Measurements from ENCODE around the gene TFB2M.
"Not testable (repeated sequence)": the region's sequence is repeated elsewhere in the genome, so short reads cannot be mapped to it uniquely, and the experiment has no call there.

Gene TFB2M

DNA sequence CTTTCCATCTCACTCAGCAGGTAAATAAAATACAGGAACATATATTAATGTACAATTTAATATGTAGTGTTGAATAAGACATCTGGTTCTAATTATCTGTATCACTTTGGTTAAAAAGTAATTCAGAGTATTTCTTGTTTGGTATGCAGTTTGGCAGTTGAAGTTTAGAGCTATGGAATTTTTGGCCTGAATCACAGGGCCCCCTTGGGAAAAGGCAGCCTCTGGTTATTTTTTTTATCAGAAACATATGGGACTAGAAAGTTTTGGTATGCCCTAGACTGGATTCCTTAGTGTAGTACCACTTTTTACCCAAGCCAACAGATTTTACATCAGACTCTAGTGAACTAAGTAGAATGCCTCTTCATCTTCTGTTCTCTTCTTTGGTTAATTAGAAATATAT, 26.6 kb upstream of the TFB2M start:
- H3K9me3 ChIP-seq = no peaks in the 10 kb centered on the region

DNA sequence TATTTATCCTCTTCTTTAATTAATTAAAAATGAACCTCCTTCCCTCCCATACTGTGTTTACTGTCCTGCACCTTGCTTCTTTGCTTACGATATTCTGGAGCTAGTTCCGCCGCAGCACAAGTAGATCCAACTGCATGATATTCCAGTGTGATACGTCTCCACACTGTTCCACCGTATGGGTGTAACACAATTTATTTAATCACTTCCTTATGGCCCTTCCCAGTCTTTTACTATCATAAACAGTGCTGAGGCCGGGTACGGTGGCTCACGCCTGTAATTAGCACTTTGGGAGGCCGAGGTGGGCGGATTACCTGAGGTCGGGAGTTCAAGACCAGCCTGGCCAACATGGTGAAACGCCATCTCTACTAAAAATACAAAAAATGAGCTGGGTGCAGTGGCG, 25.9 kb upstream of the TFB2M start:
- Histone ChIP-seq H3K4me1 (ENCODE audit: control insufficient read depth in 1 of 2, insufficient read depth in 1 of 2, low read depth in 1 of 2, low read length in 1 of 2) (peaks cover 0 to 5% of the 10 kb centered on the region in 2 experiments), H3K4me3 (ENCODE audit: low read depth in 1 of 2, low read length in 1 of 2) (no peak overlapping the region), H3K36me3 (peaks cover 8% of the 10 kb centered on the region), H3K9me3 (no peaks in the 10 kb centered on the region), H3K27ac (no peak overlapping the region), H3K27me3 (no peaks in the 10 kb centered on the region)
- no peak for TF ChIP-seq CTCF (IDR thresholded peaks at IDR 0.05)

More for the DNA sequence above, 26.6 kb upstream of the TFB2M start:
- Histone ChIP-seq H3K4me1 (ENCODE audit: control insufficient read depth in 1 of 2, insufficient read depth in 1 of 2, low read depth in 1 of 2, low read length in 1 of 2) (peaks cover 0 to 1% of the 10 kb centered on the region in 2 experiments), H3K4me3 (ENCODE audit: low read depth in 1 of 2, low read length in 1 of 2) (no peak overlapping the region), H3K27me3 (no peaks in the 10 kb centered on the region), H3K27ac (no peak overlapping the region), H3K36me3 (peaks cover 8% of the 10 kb centered on the region)
- no peak for TF ChIP-seq CTCF (IDR thresholded peaks at IDR 0.05)

DNA sequence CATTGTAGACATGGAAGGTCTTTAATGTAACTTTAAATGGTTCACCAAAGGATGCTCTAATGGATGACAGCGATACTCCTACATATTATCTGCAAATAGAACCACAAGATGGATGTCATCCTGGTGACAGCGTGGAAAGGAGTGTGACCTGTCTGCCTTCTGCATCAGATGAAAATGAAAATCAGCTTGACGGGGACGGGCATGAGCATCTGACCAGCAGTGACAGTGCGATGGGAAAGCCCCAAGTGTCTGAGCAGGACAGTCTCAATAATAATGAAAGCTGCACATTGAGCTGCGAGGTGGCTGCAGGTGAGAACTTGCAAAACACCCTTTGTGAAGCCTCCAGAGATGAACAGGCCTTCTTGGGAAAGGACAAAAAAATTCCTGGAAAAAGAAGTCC, 25.4 kb upstream of the TFB2M start:
- no peak overlapping the region for H3K27ac ChIP-seq
- H3K9me3 ChIP-seq = no peaks in the 10 kb centered on the region
- peaks cover 8% of the 10 kb centered on the region for H3K36me3 ChIP-seq
- no peaks in the 10 kb centered on the region for H3K27me3 ChIP-seq
- H3K4me3 ChIP-seq (ENCODE audit: low read depth in 1 of 2, low read length in 1 of 2) = no peak overlapping the region
- no peak for TF ChIP-seq CTCF (IDR thresholded peaks at IDR 0.05)
- H3K4me1 ChIP-seq (ENCODE audit: control insufficient read depth in 1 of 2, insufficient read depth in 1 of 2, low read depth in 1 of 2, low read length in 1 of 2) = peaks cover 0 to 5% of the 10 kb centered on the region in 2 experiments

- Histone ChIP-seq H3K9me3 (no peaks in the 10 kb centered on the region), H3K4me3 (ENCODE audit: low read depth in 1 of 2, low read length in 1 of 2) (no peak overlapping the region), H3K4me1 (ENCODE audit: control insufficient read depth in 1 of 2, insufficient read depth in 1 of 2, low read depth in 1 of 2, low read length in 1 of 2) (peaks cover 0 to 5% of the 10 kb centered on the region in 2 experiments), H3K27me3 (no peaks in the 10 kb centered on the region), H3K27ac (no peak overlapping the region), H3K36me3 (peaks cover 8% of the 10 kb centered on the region)
- TF ChIP-seq CTCF (IDR thresholded peaks at IDR 0.05) = no peak
Observed at GRCh38 chr1:246591047-246591446, 25.0 kb upstream of the TFB2M start.

GRCh38 chr1:246589919-246590318, 23.9 kb upstream of the TFB2M start:
- H3K4me3 ChIP-seq (ENCODE audit: low read depth in 1 of 2, low read length in 1 of 2); H3K27me3 ChIP-seq; H3K4me1 ChIP-seq (ENCODE audit: control insufficient read depth in 1 of 2, insufficient read depth in 1 of 2, low read depth in 1 of 2, low read length in 1 of 2); H3K27ac ChIP-seq; H3K9me3 ChIP-seq: not testable (repeated sequence)
- peaks cover 13% of the 10 kb centered on the region for H3K36me3 ChIP-seq

DNA sequence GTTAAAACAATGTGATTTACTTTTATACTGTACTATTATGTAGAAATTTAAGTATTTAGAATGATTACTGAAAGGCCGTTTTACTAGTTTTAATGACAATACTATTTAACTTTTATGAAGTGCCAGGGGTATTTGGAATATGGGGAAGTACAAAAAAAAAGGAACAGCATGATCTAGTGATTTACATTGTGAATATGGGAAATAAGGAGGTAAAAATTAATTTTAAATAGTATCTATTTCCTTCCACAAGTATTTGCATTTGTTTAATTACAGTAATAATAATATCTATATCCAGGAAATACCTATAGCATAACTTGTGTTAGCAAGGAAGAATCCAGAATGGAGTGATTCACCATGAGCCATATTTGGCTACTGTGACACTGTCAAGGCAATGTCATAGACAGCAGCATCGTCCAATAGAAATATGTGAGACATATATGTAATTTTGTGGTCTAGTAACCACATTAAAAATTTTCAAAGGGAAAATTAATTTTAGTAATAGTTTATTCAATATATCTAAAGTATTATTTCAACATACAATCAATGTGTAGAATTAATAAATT, 22.2 kb upstream of the TFB2M start:
- peaks cover 0 to 5% of the 10 kb centered on the region in 2 experiments for H3K4me1 ChIP-seq (ENCODE audit: control insufficient read depth in 1 of 2, insufficient read depth in 1 of 2, low read depth in 1 of 2, low read length in 1 of 2)
- peaks cover 15% of the 10 kb centered on the region for H3K36me3 ChIP-seq
- H3K27me3 ChIP-seq = no peaks in the 10 kb centered on the region
- H3K9me3 ChIP-seq = no peaks in the 10 kb centered on the region
- no peak overlapping the region for H3K27ac ChIP-seq
- no peak overlapping the region for H3K4me3 ChIP-seq (ENCODE audit: low read depth in 1 of 2, low read length in 1 of 2)
- TF ChIP-seq CTCF (IDR thresholded peaks at IDR 0.05) = no peak

Data from neutrophil (primary cell).